K562 (cell line): Measurements from ENCODE around the gene TMEM266. TPM values are rescaled to one million over a fixed set of nuclear protein-coding genes. Genes with fewer than 3 reads are reported as not detected.

Source experiments
- BHLHE40 ChIP-seq: IDR thresholded peaks from 2 replicates; pipeline ENCODE4 v1.6.1; 2011; ENCODE audit warnings: low read length, improper control_type of control experiment
- FOXJ3 ChIP-seq: sonication (generic); formaldehyde crosslinking; IDR thresholded peaks from 2 replicates; pipeline ENCODE4 v1.4.0; 2020; ENCODE audit warnings: mild to moderate bottlenecking, missing genetic modification reagents
- HDAC1 ChIP-seq, 2 experiments: fragments of 450-650 bp; IDR thresholded peaks; 2 replicates each; pipeline ENCODE4 v1.6.1; 2016 to 2017; ENCODE audit warnings: inconsistent platforms in 1 of 2, mild to moderate bottlenecking in 1 of 2, moderate library complexity in 1 of 2
- KDM2B ChIP-seq: fragments of 250-450 bp; sonication (Bioruptor Pico); IDR thresholded peaks from 2 replicates; pipeline ENCODE4 v1.8.0; 2021; ENCODE audit warnings: mild to moderate bottlenecking, moderate library complexity
- MNT ChIP-seq, 2 experiments: fragments of 450-650 bp; conservative IDR thresholded peaks; 2 replicates each; pipeline ENCODE4 v1.6.1; 2017; ENCODE audit warnings: mild to moderate bottlenecking in 2 of 2, moderate library complexity in 2 of 2
- MXI1 ChIP-seq: IDR thresholded peaks from 2 replicates; pipeline ENCODE4 v1.6.1; 2011; ENCODE audit warnings: low read depth, mild to moderate bottlenecking, improper control_type of control experiment, low read length
- NFE2 ChIP-seq: IDR thresholded peaks from 2 replicates; pipeline ENCODE4 v1.6.1; 2014; ENCODE audit warnings: antibody characterized with exemption, low read depth
- PCBP1 ChIP-seq: fragments of 200-400 bp; formaldehyde crosslinking; IDR thresholded peaks from 2 replicates; pipeline ENCODE4 v1.6.1; 2018; ENCODE audit warnings: mild to moderate bottlenecking, low read depth, low read length; ENCODE audit not compliant: poor library complexity, severe bottlenecking
- PTBP1 ChIP-seq: fragments of 200-400 bp; formaldehyde crosslinking; IDR thresholded peaks from 2 replicates; pipeline ENCODE4 v1.6.1; 2017; ENCODE audit warnings: low read depth, low read length
- RB1 ChIP-seq: fragments of 450-650 bp; IDR thresholded peaks from 2 replicates; pipeline ENCODE4 v1.6.1; 2017; ENCODE audit warnings: low read depth, mild to moderate bottlenecking
- SMAD3 ChIP-seq: fragments of 450-650 bp; formaldehyde crosslinking; conservative IDR thresholded peaks from 2 replicates; pipeline ENCODE4 v1.4.0; 2020; ENCODE audit warnings: mild to moderate bottlenecking
- SNRNP70 ChIP-seq: fragments of 200-400 bp; formaldehyde crosslinking; optimal IDR thresholded peaks from 2 replicates; pipeline ENCODE3; 2017; ENCODE audit warnings: low read depth, low read length
- STAT5B ChIP-seq: fragments of 250-450 bp; sonication (Bioruptor Pico); IDR thresholded peaks from 2 replicates; pipeline ENCODE4 v1.8.0; 2021; ENCODE audit warnings: mild to moderate bottlenecking, inconsistent platforms
- ZBTB8A ChIP-seq: fragments of 450-650 bp; IDR thresholded peaks from 2 replicates; pipeline ENCODE4 v1.6.1; 2018; ENCODE audit warnings: mild to moderate bottlenecking, moderate library complexity; ENCODE audit not compliant: partially characterized antibody
- ZFP36 ChIP-seq: fragments of 150-350 bp; IDR thresholded peaks from 2 replicates; pipeline ENCODE4 v1.6.1; 2018; ENCODE audit warnings: low read length, low read depth; ENCODE audit not compliant: partially characterized antibody
- ZNF232 ChIP-seq: sonication (generic); formaldehyde crosslinking; IDR thresholded peaks from 2 replicates; pipeline ENCODE4 v1.8.0; 2022; ENCODE audit warnings: mild to moderate bottlenecking, missing genetic modification reagents
- polyA plus RNA-seq, 8 experiments: library from polyadenylated mRNA; depleted of rRNA in 4 of 8; stranded (reverse) in 5 of 8; unstranded in 3 of 8; fragments of >200 nt; fragmentation: Nextera tagmentation in 2 of 8; fragmentation: Illumina TruSeq in 1 of 8; extraction: Ambion mirVana in 2 of 8; extraction: Trizol in 1 of 8; gene quantifications; 2 replicates each; pipeline versions ENCODE4 v1.2.1 to v1.2.3, GENCODE V29; 2011 to 2014; ENCODE audit warnings: inconsistent platforms in 1 of 8, missing spikeins in 1 of 8
- total RNA-seq, 7 experiments: library from RNA; depleted of rRNA in 6 of 7; stranded (reverse); fragments of >200 nt in 6 of 7; fragmentation: Illumina TruSeq in 2 of 7; extraction: Trizol in 2 of 7; gene quantifications; 2 replicates each; pipeline versions ENCODE4 v1.2.1 to v1.2.3, GENCODE V29; 2011 to 2021; ENCODE audit warnings: low replicate concordance in 1 of 7
- TF ChIP-seq, protein P1 (sequence below): fragments of 450-650 bp; IDR thresholded peaks from 2 replicates; pipeline ENCODE4 v1.6.1; 2017; ENCODE audit warnings: antibody characterized with exemption, mild to moderate bottlenecking
- TF ChIP-seq, protein P2 (sequence below): sonication (generic); formaldehyde crosslinking; IDR thresholded peaks from 2 replicates; pipeline ENCODE4 v1.5.0; 2020; ENCODE audit warnings: missing genetic modification reagents
- TF ChIP-seq, protein P3 (sequence below): sonication (generic); formaldehyde crosslinking; IDR thresholded peaks from 2 replicates; pipeline ENCODE4 v1.9.0; 2022; ENCODE audit warnings: mild to moderate bottlenecking, missing genetic modification reagents
- TF ChIP-seq, protein P4 (sequence below): sonication (generic); IDR thresholded peaks from 2 replicates; pipeline ENCODE4 v1.6.1; 2016

TMEM266 gene
- total and polyA plus RNA-seq, 9 of the 15 experiments (the other 6 are each of a cell fraction or from before 2014, with no cell fraction given): not detected

DNA sequence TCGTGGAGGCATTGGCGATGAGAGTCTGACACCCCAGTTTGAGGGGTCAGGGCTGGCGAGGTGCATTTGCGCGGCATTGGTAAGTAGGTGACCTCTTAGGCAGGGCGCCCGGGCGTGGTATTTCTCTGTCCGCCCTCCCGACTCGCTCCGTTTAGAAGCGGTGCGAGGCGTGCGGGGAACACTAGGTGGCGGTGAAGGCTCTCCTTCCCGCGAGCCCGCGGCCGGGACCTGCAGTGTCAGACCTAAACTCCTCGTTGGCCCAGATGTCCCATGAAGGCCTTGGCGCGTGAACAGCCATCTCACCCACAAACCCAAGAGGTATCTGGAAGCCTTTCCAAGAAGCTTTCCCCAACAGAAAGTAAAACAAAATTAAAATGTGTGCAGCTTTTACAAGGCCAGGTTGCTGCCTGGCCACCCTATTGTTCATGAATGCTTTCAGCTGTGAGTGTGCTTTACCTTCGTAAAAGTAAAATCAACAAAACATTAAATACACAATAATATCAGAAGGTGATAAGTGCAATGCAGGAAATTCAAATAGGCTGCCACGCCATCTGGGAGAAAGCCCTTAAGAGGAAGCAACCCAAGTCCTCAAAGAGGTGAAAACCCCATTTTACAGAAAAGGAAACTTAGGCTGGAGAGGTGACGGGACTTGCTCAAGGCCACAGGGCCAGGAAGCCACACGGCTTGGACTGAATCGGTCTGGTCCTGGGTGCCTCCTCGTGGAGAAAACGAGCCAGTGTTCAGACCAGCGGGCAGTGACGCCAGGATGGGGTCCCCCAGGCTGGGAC, 131.2 kb downstream of the TMEM266 start (continued):
- TF ChIP-seq, protein P1, sequence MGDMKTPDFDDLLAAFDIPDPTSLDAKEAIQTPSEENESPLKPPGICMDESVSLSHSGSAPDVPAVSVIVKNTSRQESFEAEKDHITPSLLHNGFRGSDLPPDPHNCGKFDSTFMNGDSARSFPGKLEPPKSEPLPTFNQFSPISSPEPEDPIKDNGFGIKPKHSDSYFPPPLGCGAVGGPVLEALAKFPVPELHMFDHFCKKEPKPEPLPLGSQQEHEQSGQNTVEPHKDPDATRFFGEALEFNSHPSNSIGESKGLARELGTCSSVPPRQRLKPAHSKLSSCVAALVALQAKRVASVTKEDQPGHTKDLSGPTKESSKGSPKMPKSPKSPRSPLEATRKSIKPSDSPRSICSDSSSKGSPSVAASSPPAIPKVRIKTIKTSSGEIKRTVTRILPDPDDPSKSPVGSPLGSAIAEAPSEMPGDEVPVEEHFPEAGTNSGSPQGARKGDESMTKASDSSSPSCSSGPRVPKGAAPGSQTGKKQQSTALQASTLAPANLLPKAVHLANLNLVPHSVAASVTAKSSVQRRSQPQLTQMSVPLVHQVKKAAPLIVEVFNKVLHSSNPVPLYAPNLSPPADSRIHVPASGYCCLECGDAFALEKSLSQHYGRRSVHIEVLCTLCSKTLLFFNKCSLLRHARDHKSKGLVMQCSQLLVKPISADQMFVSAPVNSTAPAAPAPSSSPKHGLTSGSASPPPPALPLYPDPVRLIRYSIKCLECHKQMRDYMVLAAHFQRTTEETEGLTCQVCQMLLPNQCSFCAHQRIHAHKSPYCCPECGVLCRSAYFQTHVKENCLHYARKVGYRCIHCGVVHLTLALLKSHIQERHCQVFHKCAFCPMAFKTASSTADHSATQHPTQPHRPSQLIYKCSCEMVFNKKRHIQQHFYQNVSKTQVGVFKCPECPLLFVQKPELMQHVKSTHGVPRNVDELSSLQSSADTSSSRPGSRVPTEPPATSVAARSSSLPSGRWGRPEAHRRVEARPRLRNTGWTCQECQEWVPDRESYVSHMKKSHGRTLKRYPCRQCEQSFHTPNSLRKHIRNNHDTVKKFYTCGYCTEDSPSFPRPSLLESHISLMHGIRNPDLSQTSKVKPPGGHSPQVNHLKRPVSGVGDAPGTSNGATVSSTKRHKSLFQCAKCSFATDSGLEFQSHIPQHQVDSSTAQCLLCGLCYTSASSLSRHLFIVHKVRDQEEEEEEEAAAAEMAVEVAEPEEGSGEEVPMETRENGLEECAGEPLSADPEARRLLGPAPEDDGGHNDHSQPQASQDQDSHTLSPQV: no peak
- TF ChIP-seq RB1 (peak; percentile 84), SNRNP70 (no peak), PTBP1 (no peak), MXI1 (no peak), ZNF232 (CRISPR knock-in tag) (no peak), STAT5B (CRISPR knock-in tag) (no peak), NFE2 (0 out of 2 replicates have a peak, but pooled peaks have one; percentile 13), BHLHE40 (0 out of 2 replicates have a peak, but pooled peaks have one; percentile 5), KDM2B (no peak), HDAC1 (IDR thresholded peaks at IDR 0.05) (no peak), FOXJ3 (CRISPR knock-in tag) (no peak), PCBP1 (no peak), ZBTB8A (no peak), SMAD3 (no peak), MNT (conservative IDR thresholded peaks at IDR 0.05) (no peak), ZFP36 (no peak)
- TF ChIP-seq, protein P2, sequence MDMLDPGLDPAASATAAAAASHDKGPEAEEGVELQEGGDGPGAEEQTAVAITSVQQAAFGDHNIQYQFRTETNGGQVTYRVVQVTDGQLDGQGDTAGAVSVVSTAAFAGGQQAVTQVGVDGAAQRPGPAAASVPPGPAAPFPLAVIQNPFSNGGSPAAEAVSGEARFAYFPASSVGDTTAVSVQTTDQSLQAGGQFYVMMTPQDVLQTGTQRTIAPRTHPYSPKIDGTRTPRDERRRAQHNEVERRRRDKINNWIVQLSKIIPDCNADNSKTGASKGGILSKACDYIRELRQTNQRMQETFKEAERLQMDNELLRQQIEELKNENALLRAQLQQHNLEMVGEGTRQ: no peak
- TF ChIP-seq, protein P3, sequence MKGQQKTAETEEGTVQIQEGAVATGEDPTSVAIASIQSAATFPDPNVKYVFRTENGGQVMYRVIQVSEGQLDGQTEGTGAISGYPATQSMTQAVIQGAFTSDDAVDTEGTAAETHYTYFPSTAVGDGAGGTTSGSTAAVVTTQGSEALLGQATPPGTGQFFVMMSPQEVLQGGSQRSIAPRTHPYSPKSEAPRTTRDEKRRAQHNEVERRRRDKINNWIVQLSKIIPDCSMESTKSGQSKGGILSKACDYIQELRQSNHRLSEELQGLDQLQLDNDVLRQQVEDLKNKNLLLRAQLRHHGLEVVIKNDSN: no peak
- TF ChIP-seq, protein P4, sequence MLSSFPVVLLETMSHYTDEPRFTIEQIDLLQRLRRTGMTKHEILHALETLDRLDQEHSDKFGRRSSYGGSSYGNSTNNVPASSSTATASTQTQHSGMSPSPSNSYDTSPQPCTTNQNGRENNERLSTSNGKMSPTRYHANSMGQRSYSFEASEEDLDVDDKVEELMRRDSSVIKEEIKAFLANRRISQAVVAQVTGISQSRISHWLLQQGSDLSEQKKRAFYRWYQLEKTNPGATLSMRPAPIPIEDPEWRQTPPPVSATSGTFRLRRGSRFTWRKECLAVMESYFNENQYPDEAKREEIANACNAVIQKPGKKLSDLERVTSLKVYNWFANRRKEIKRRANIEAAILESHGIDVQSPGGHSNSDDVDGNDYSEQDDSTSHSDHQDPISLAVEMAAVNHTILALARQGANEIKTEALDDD: no peak
